Thoracic aorta (tissue), 2 donors: ENCODE results near the gene MBNL1. TPM values are rescaled to one million over a fixed set of nuclear protein-coding genes. Genes with fewer than 3 reads are reported as not detected.
"Not testable (repeated sequence)": the region's sequence is repeated elsewhere in the genome, so short reads cannot be mapped to it uniquely, and the experiment has no call there.

Experiments used
- ATAC-seq: fragments of 150-250 bp; one replicate; pipeline ENCODE4 v1.8.0; 2017; ENCODE audit warnings: low read depth; ENCODE audit not compliant: insufficient number of reproducible peaks, low FRiP score
- DNase-seq: peaks from one replicate; pipeline ENCODE4 v3.0.0-alpha.2; 2020; ENCODE audit warnings: low spot score
- H3K27ac ChIP-seq, 2 donors: fragments of 200-600 bp; sonication (generic); 1 replicate in 1 of 2; 2 replicates in 1 of 2; pipeline ENCODE4 v1.5.1; 2016; ENCODE audit warnings: mild to moderate bottlenecking in 2 of 2, moderate library complexity in 2 of 2
- H3K27me3 ChIP-seq: fragments of 200-600 bp; sonication (generic); replicated peaks from 2 replicates; pipeline ENCODE4 v1.6.0; 2016; ENCODE audit warnings: mild to moderate bottlenecking; ENCODE audit not compliant: insufficient read depth
- H3K36me3 ChIP-seq: fragments of 200-600 bp; sonication (generic); one replicate; pipeline ENCODE4 v1.5.1; 2016
- H3K4me1 ChIP-seq, 2 donors: fragments of 200-600 bp; sonication (generic); 1 replicate in 1 of 2; 2 replicates in 1 of 2; pipeline versions ENCODE4 v1.5.1 to v1.6.0; 2016; ENCODE audit warnings: low read depth in 2 of 2, mild to moderate bottlenecking in 1 of 2; ENCODE audit not compliant: control insufficient read depth in 1 of 2
- H3K4me3 ChIP-seq: fragments of 200-600 bp; sonication (generic); 2 replicates; pipeline ENCODE4 v1.5.1; 2016; ENCODE audit warnings: mild to moderate bottlenecking
- H3K9me3 ChIP-seq: fragments of 200-600 bp; sonication (generic); 2 replicates; pipeline ENCODE4 v1.5.1; 2016
- total RNA-seq, 2 donors: library from RNA; depleted of rRNA; stranded (reverse); fragments of >200 nt; gene quantifications; one replicate each; pipeline versions ENCODE4 v1.1.0 to v1.2.3, GENCODE V29; 2016
- TF ChIP-seq, protein P1 (sequence below): fragments of 200-600 bp; sonication (generic); IDR thresholded peaks from one replicate; pipeline ENCODE4 v1.5.1; 2019; ENCODE audit warnings: antibody characterized with exemption

The MBNL1 gene
- total RNA-seq, 2 donors from 2014 or later: 783 to 1,062 TPM

DNA sequence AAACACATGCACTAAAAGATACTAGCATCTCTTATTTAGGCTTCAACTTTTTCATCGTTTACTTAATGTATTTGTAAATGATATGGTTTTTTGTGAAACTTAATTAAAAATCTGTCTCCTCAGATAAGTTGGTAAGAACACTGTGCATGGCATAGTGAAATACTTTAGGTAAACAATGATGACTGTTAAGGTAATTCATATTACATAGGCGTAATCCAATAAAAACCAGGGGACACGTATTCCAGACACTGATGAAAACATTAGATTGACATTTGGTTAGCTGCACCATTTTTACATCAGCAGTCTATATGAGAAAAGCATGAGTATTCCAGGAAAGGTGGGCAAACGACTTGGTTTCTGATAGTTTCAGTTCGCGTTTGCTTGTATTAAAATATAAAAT, 170.0 kb downstream of the MBNL1 start:
- no peak for DNase-seq
- peaks cover 16% of the 10 kb centered on the region for H3K36me3 ChIP-seq

GRCh38 chr3:152440243-152440642, 171.5 kb downstream of the MBNL1 start:
- H3K36me3 ChIP-seq, H3K4me3 ChIP-seq, H3K27me3 ChIP-seq, H3K27ac ChIP-seq, H3K9me3 ChIP-seq, ATAC-seq, DNase-seq: not testable (repeated sequence)
- H3K4me1 ChIP-seq: peaks cover 50 to 80% of the 10 kb centered on the region in 2 donors

More for the DNA sequence above, 170.0 kb downstream of the MBNL1 start:
- Histone ChIP-seq H3K9me3 (peaks cover 4% of the 10 kb centered on the region), H3K4me1 (peaks cover 38 to 66% of the 10 kb centered on the region in 2 donors), H3K27ac (peak overlapping the region; percentile 18 to 39), H3K27me3 (no peaks in the 10 kb centered on the region), H3K4me3 (peak overlapping the region; percentile 12)
- TF ChIP-seq, protein P1, sequence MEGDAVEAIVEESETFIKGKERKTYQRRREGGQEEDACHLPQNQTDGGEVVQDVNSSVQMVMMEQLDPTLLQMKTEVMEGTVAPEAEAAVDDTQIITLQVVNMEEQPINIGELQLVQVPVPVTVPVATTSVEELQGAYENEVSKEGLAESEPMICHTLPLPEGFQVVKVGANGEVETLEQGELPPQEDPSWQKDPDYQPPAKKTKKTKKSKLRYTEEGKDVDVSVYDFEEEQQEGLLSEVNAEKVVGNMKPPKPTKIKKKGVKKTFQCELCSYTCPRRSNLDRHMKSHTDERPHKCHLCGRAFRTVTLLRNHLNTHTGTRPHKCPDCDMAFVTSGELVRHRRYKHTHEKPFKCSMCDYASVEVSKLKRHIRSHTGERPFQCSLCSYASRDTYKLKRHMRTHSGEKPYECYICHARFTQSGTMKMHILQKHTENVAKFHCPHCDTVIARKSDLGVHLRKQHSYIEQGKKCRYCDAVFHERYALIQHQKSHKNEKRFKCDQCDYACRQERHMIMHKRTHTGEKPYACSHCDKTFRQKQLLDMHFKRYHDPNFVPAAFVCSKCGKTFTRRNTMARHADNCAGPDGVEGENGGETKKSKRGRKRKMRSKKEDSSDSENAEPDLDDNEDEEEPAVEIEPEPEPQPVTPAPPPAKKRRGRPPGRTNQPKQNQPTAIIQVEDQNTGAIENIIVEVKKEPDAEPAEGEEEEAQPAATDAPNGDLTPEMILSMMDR: no peak
- no peak for ATAC-seq

DNA sequence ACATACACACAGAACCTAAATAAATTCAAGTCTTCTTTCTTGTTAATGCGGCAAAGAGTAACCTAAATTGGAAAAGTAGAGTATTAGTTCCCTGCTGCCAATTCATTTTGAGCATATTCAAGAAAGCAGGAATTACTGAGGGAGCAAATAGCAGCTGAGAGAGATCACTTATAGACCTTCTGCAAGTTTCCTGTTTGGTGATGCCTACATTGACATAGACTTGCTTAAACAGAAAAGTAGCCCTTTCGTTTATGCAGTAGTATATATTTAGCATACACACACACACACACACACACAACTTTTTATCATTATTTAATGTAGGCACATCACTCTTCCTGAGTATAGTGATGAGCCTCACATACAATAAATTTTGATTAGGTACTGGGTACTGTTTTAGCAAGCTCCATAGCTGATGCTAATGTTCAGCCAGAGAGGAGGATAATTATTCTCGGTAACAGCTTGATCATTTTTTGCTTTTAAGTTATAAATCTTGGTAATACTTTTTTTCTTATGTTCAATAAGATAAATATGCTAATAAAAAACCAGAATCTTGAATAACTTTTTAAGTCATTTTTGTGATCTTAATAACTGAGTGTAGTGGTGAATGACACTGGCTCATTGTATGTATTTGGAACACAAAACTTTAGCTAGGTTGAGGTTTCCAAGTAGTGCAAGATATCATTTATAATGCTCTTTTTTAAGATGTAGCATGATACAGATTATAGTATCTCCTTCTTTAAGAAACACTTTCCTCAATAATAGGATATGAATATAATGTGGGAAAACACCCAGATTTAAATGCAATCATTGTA, 174.7 kb downstream of the MBNL1 start:
- Histone ChIP-seq H3K27ac (peak overlapping the region; percentile 10 to 41), H3K9me3 (no peaks in the 10 kb centered on the region), H3K4me3 (peak overlapping the region; percentile 8), H3K36me3 (no peaks in the 10 kb centered on the region), H3K4me1 (peaks cover 49 to 84% of the 10 kb centered on the region in 2 donors), H3K27me3 (no peaks in the 10 kb centered on the region)
- ATAC-seq: no peak
- TF ChIP-seq, protein P1: no peak
- no peak for DNase-seq

GRCh38 chr3:152444029-152444641, 175.4 kb downstream of the MBNL1 start:
- H3K4me3 ChIP-seq: peak overlapping the region; percentile 8
- peaks cover 54 to 83% of the 10 kb centered on the region in 2 donors for H3K4me1 ChIP-seq
- ATAC-seq (no peak), DNase-seq (no peak)
- no peaks in the 10 kb centered on the region for H3K36me3 ChIP-seq
- TF ChIP-seq, protein P1: peak; percentile 60
- no peaks in the 10 kb centered on the region for H3K9me3 ChIP-seq
- H3K27ac ChIP-seq: peak overlapping the region; percentile 10 to 41
- no peaks in the 10 kb centered on the region for H3K27me3 ChIP-seq

- no peak for ATAC-seq
- no peak for DNase-seq
- no peak overlapping the region for H3K4me3 ChIP-seq
- peak overlapping the region; percentile 7 to 41 for H3K27ac ChIP-seq
- H3K4me1 ChIP-seq: peaks cover 54 to 86% of the 10 kb centered on the region in 2 donors
- H3K36me3 ChIP-seq: no peaks in the 10 kb centered on the region
- TF ChIP-seq, protein P1: no peak
- H3K9me3 ChIP-seq: no peaks in the 10 kb centered on the region
- H3K27me3 ChIP-seq: no peaks in the 10 kb centered on the region
These were observed 176.5 kb downstream of the MBNL1 start for GRCh38 chr3:152445212-152445611.
